ENCODE data around the gene SEMA4B.

- TF ChIP-seq POLR2A (IDR thresholded peaks at IDR 0.05; ENCODE audit: low read depth, low read length) (no peak), POLR2AphosphoS5 (IDR thresholded peaks at IDR 0.05; ENCODE audit: low read depth, low read length) (no peak), TAF1 (IDR thresholded peaks at IDR 0.05; ENCODE audit: borderline replicate concordance, low read depth, low read length) (no peak)
Observed at GRCh38 chr15:90177012-90177411, 24.1 kb upstream of the SEMA4B start.

All from GM12892 (cell line).